Umbilical cord (tissue), 2 donors: ENCODE measurements around the gene CERT1. TPM values are rescaled to one million over a fixed set of nuclear protein-coding genes. Genes with fewer than 3 reads are reported as not detected.

Experiments used
- DNase-seq: peaks from one replicate; pipeline ENCODE4 v3.0.0-alpha.2; 2015; ENCODE audit warnings: low spot score
- total RNA-seq: library from RNA; depleted of rRNA; stranded (reverse); fragments of >200 nt; gene quantifications from one replicate; pipeline ENCODE4 v1.2.3, GENCODE V29; 2014; ENCODE audit warnings: low replicate concordance; ENCODE audit not compliant: insufficient read depth

CERT1 gene
- total RNA-seq, 1 donor from 2014 or later, result 27.4 TPM

DNA sequence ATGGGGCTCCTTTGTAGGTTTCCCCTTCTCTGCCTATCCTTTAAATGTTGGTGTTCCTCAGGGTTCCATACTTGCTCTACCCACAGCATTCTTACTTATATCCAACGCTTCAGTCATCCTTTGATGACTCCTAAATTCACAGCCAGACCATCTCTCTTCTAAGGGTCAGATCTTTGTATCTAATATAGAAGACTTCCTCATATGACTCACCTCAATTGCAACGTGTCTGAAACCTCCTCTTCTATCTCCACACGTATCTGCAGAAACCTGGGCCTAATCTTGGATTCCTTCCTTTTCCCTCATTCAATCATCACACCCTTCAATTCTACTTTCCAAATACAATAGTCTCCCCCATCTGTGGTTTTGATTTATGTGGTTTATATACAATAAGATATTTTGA, 106.1 kb downstream of the CERT1 start:
- no peak for DNase-seq

GRCh38 chr5:75395277-75395676, 116.2 kb downstream of the CERT1 start:
- no peak for DNase-seq

DNA sequence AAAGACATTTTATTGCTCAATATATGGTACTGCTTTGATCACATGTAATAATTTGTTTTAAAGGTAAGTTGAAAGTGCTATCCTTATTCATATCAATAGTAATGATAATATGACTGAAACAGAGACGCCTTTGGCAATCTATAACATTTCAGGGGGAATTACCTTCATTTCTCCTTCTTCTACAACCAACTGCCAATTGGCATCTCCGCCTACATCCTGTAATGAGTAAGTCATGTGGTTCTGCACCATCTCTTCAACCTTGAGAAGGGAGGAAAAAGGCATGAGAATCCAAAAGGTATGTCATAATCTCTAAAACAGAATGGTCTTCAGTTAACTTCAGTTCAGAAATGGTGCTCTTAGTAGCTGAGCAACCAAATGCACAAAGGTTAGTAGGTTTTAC, 122.0 kb downstream of the CERT1 start:
- DNase-seq, result no peak

DNA sequence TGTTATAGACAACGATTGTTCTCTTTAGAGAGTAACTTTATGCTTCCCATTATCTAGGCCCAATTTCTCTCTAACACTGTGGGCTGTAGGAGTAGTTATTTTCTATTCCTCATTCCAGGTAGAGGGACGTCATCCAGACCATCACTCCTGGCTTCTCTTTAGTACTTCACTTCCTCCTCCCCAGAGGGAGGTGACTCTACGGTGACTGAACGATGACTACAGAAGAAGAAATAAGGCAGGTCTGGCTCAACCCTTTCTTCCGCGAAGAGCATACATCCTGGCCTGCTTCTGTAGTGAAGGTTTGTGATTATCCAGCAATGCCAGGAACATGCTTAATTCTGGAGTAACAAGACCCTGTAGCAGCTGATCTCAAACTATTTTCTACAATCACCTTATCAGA, 123.6 kb downstream of the CERT1 start:
- no peak for DNase-seq

DNA sequence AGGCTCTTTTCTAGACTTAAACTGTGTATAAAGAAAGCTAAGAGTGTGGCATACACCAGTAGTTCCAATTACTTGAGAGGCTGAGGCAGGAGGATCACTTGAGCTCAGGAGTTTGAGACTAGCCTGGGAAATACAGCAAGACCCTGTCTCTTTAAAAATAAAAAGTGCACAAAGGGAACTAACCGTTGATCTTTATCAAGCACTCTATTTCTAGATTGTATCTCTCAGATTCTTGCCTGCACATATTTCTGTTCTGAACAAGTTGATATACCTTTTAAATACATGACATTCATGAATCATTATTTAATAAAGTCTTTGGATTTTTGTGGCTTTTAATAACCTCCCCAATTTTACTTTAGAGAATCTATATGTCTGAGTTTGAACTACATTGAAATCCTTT, 127.2 kb downstream of the CERT1 start:
- DNase-seq, result no peak

GRCh38 chr5:75381456-75381855, 130.0 kb downstream of the CERT1 start:
- no peak for DNase-seq

- no peak for DNase-seq
Observed at GRCh38 chr5:75380099-75380498, 131.3 kb downstream of the CERT1 start.

- no peak for DNase-seq
Observed at GRCh38 chr5:75375414-75375813, 136.0 kb downstream of the CERT1 start.

DNA sequence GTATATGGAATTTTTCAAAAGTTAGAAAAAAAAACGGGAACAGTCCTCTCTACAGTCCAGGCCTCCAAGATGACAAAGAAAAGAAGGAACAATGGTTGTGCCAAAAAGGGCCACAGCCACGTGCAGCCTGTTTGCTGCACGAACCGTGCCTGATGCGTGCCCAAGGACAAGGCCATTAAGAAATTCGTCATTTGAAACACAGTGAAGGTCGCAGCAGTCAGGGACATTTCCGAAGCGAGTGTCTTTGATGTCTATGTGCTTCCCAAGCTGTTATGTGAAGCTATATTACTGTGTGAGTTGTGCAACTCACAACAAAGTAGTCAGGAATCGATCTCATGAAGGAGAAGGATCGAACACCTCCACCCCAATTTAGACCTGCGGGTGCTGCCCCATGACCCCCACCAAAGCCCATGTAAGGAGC, 137.0 kb downstream of the CERT1 start:
- no peak for DNase-seq

DNA sequence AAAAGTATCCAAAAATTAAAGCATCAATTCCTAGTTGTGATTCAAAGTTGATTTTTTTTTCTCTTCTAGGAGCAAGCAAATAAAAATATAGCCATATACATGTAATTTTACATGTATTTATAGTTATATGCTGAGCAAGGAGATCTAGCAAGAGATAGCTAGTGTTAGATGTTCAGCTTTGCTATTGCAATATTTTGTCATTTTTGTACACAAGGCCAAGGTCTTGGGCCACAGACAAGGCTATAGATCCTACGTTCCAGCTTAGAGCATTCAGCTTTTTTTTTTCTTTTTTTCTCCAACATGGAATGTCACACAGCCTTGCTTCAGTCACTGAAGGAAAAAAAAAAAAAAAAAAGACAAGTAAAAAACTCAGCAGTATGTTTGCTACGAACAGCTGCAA, 137.6 kb downstream of the CERT1 start:
- no peak for DNase-seq

DNA sequence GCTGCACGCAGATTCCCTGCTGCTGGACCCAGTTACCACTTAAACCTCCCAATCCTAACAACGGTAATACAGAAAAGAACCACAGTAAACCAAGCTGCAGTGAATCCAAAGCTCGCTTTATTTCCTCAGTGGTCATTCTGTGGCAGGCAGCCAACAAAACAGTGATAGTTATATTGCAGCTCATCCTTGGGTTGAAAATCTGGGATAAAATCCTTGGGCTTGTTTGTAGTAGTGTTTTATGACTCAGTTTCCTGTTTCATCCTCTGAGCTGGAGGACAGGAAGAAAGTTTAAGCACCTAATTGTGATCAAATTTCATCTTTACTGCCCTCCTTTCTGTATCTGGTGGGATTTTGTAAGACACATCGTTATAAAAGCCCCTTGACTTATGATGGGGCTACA, 143.0 kb downstream of the CERT1 start:
- peak; percentile 3 for DNase-seq

- no peak for DNase-seq
Observed at GRCh38 chr5:75367401-75367800, 144.0 kb downstream of the CERT1 start.

DNA sequence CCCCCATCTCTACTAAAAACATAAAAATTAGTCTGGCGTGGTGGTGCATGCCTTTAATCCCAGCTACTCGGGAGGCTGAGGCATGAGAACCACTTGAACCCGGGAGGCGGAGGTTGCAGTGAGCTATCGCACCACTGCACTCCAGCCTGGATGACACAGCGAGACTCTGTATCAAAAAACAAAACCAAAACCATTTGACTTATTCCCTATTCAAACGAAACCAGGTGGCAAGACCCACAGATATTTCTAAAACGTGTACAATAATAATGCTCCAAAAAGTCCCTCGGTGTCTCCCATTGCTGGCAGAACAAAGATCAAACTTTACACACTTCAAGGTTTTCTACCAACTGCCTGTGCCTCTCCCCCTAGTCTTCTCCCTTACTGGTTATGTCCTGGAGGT, 144.6 kb downstream of the CERT1 start:
- no peak for DNase-seq

DNA sequence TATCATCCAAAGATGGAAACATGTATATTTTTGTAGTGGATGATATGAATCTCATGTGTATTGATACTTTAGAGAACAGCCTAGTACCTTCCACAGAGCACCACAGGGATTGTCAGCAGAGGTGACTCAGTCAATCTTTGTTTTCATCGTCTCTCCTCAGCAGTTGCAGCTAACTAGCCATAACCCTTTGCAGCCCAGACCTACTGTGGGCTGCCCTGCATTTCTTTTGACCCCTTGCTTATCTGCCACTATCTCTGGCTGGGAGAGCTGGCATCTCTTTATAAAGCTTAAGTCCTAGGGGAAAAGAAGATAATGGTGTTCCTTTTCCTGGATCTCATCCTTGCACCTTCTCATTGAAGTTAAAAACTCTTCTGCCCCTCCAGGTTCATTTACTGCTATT, 145.7 kb downstream of the CERT1 start:
- DNase-seq, result no peak

GRCh38 chr5:75364571-75365280, 146.7 kb downstream of the CERT1 start:
- no peak for DNase-seq

DNA sequence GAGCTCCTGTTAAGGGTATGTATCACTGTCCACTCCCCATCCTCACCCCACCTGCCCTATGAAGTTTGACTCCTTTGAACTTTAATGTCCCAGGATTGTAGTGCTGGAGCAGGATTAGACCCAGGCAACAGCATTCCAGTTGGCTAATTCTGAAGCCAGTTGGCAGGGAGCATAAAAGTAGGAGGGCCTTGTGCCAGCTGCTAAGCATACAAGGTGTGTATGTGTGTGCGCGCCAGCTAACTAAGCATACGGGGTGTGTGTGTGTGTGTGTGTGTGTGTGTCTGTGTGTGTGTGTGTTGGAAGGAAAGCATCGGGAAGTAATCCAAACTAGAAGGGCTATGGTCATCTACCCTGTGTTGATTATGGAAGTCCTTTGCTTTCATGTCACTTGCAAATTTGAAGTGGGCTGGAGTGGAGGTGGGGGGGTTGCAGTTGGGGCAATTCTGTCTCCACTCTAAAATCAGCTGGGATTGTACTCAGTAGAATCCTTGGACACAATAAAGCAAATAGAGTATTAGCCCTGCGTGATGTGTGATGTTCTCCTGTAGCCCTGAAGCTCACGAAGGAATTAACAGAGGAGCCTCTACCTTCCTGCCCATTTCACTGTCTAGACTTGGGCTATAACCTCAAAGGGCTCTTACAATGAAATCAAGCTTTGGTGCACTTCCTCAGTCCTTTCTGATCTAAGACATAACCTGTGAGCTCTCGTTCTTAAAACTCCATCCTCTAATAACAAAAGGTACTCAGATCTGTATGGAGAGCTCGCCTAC, 147.5 kb downstream of the CERT1 start:
- DNase-seq, result no peak

DNA sequence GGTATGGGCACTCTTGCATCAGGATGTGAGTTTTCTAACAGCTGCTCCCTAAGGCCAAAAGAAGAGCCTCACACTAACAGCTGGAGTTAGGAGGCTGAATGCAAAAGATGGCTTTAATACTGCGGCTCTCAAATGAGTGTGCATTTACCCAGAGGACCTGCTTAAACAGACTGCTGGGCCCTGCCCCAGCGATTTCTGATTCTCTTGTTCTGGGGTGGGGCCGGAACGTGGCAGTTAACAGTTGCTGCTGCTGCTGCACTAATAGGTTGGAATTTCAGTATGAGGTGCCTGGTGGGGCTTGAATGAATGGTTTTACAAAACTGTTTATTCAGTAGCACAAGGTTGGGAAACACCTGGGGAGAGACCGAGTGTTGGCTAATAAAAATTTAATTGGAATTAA, 148.3 kb downstream of the CERT1 start:
- no peak for DNase-seq

- no peak for DNase-seq
Observed at GRCh38 chr5:75362474-75362975, 148.9 kb downstream of the CERT1 start.

DNA sequence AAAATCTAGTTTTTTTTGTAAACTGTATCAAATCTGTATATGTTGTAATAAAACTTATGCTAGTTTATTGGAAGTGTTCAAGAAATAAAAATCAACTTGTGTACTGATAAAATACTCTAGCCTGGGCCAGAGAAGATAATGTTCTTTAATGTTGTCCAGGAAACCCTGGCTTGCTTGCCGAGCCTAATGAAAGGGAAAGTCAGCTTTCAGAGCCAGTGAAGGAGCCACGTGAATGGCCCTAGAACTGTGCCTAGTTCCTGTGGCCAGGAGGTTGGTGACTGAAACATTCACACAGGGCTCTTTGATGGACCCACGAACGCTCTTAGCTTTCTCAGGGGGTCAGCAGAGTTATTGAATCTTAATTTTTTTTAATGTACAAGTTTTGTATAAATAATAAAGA, 150.1 kb downstream of the CERT1 start:
- DNase-seq, result no peak

DNA sequence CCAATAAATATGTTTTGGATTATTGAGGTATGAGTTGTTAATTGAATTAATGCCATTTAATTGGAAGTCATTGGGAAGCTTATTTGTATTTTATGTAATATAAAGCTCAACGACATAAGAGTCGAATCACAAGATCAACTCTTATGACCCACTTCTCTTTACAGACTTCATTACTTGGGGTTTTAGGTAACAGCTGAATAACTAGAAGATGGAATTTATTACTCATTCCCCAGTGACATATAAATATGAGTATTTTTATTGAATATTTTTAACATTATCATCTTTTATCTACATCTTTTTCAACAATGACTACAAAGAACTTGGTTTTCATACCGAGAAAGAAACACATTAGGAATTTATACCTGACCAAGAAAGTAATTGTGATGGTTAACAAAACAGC, 153.3 kb downstream of the CERT1 start:
- no peak for DNase-seq

DNA sequence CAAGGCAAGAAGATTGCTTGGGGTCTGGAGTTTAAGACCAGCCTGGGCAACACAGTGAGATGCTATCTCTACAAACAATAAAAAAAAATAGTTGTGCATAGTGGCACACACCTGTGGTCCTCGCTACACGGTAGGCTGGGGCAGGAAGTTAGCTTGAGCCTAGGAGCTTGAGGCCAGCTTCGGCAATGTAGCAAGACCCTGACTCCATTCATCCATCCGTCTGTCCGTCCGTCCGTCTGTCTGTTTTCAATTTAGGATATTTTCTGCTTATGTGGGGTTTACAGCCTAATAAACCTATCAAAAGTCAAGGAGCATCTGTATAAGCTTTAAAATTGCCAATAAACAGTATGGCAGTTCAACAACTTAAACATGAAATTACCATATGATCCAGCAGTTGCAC, 154.7 kb downstream of the CERT1 start:
- DNase-seq, result no peak

- DNase-seq, result no peak
Observed at GRCh38 chr5:75355236-75355635, 156.2 kb downstream of the CERT1 start.
